ENCODE results near the gene ADARB2.
"Not testable (repeated sequence)": the region's sequence is repeated elsewhere in the genome, so short reads cannot be mapped to it uniquely, and the experiment has no call there.

ADARB2 gene

DNA sequence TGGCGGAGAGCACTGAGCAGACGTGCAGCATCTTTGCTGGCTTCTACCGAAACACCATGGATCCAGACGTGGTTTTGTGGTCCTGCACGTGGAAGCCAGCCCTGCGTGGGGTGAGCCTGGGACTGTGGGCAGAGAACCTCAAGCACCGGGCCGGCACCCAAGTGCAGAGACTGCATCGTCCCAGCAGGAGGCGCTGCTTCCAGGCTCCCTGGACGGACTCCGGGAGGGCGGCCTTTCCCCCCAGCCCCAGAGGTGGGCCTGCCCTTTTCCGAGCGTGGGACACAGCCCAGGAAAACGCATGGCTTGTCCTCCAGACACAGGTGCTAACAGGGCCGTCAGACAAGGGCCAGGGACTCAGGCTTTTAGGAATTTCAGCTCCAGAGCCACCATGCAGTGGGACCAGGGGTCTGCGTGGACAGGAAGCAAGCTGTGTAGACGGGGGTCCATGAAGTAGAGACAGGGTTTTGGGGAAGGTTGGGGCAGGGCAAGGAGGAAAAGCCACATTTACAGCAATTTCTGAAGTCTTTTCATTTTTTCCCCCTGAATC, 377.2 kb downstream of the ADARB2 start:
- DNase-seq: no peak

DNA sequence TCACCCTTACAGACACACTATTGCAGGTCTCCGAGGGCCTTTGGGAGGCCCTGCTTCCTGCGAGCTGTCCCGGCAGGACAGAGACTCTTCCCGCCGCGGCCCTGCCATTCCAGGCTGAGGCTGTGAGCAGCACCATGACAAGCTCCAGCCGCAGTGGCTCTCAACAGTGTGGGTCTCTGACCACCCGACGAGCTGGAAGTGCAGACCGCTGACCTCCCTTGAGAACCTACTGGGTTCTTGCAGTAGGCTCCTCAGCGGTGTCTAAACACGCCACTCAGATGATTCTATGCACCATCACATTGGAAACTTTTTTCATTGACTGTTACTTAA, 377.7 kb downstream of the ADARB2 start:
- DNase-seq: no peak

DNA sequence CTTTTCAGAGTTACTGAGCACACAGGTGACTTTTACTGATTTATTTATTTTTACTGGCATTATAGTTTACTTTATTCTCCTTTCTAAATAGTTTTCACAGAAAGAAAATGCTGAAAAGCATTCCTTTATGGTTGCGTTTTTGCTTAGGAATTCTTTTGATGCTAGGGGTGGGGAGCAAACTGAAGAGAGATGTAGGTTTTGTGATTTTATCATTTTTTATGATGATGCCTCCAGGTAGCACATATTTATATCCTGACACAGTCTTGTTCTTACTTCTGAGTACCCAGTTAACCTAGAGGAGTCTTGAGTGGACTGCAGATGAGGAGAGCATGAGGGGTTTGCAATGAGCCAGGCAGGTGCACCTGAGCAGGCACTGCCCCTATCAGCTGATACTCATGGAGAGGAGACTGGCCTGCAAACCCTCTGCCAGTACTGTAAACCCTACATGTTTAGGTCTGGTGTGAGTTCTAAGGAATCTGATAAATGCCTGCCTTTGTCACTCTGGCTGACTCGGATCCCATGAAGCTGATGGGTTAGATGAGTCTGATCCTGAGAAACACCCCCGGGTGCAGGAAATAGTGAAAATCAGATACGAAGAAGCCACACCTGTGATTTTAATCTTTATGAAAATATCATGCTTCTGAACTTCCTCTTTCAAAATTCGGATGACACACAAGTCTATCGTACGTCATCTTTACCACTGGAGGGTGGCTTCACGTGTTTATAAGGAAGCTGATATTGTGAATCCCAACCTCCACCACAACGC, 378.3 kb downstream of the ADARB2 start:
- no peak for DNase-seq

DNA sequence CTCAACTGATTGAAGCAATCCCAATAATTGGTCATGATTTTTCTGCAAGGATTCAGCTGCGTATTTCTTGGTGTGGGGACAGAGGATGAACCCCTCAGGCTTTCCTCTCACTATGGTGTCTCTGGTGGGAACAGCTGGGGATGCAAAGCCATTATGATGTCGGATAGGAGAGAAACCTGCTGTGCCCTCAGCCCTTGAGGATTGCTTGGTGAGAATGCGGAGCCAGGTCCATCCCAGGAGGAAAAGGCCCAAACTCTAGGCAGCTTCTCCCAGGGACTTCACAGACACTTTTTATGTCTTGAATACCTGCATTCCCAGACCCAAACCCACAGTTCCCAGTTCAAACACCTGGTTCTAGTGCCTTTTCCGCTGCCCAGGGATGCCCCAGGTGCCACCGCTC, 379.2 kb downstream of the ADARB2 start:
- DNase-seq: no peak

DNA sequence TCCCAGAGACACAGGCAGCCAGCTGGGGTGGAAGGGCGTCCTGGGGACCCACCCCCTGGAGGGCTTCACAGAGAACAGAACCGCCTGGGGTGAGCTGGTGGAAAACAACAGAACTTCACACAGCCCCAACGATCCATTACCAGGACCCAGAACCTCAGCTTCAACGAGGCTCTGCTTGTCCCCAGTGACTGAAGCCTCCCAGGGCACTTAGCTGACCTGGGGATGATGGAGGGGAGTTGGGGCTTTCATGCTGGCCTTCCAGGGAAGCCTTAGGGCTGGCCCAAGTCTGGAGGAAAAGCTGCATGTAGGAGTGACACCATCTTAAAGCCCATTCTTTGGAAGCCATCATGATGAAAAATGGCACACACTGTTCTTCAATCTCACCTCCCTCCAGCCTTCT, 381.0 kb downstream of the ADARB2 start:
- DNase-seq: no peak

DNA sequence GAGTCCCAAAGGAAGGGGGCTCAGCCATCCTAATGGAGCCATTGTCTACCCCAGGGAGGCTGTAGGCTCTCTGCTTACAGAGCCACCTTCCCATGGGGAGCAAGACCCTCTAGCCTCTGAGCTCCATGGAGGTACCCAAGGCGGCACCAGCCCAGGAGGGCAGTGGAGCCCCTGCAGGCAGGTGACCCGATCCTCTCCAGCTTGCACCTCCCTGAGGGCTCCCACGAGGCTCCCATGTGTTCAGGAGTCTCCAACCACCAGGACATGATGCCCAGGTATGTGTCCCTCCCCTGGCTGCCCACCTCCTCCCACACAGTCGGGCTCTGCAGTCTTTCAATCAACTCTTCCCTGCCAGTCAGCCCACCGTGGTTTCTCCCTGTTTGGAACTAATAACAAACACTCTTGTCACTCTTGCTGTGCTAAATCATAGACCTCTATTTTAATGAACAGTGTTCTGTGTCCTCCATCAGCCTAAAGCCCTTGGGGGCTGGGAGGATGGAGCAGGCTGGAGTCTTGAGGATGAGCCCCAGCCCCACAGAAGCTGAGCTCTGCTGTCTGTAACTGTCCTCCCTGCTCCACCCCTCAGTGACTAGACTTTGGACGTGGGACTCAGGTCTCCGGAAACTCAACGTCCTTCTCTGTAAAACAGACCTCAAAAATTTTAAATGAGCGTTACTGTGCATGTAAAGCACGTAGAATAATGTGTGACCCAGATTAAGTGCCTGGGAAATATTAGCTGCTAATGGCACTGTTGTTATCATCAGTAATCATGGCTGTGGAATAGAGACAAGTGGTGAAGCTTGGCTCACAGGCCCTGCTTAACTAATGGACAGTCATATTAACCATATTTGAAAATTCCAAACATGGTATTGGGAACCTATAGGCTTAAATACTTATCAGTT, 382.3 kb downstream of the ADARB2 start:
- no peak for DNase-seq

DNA sequence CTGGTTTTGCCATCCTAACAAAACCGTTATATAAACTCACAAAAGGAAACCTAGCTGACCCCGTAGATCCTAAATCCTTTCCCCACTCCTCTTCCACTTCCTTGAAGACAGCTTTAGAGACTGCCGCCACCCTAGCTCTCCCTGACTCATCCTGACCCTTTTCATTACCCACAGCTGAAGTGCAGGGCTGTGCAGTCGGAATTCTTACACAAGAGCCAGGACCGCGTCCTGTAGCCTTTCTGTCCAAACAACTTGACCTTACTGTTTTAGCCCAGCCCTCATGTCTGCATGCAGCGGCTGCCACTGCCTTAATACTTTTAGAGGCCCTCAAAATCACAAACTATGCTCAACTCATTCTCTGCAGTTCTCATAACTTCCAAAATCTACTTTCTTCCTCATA, 385.0 kb downstream of the ADARB2 start:
- not testable (repeated sequence) for DNase-seq

DNA sequence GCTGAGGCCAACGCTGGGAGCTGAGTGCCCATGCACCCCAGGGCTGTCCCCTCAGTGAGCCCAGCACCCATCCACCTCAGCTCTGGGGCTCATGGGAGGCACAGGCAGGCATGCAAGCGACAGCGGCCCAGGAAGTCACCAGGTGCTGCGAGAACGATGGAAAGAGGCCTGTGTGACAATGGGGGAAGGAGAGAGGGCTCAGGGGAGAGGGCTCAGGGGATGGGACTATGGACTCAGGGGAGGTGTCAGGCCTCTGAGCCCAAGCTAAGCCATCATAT, 388.6 kb downstream of the ADARB2 start:
- no peak for DNase-seq

DNA sequence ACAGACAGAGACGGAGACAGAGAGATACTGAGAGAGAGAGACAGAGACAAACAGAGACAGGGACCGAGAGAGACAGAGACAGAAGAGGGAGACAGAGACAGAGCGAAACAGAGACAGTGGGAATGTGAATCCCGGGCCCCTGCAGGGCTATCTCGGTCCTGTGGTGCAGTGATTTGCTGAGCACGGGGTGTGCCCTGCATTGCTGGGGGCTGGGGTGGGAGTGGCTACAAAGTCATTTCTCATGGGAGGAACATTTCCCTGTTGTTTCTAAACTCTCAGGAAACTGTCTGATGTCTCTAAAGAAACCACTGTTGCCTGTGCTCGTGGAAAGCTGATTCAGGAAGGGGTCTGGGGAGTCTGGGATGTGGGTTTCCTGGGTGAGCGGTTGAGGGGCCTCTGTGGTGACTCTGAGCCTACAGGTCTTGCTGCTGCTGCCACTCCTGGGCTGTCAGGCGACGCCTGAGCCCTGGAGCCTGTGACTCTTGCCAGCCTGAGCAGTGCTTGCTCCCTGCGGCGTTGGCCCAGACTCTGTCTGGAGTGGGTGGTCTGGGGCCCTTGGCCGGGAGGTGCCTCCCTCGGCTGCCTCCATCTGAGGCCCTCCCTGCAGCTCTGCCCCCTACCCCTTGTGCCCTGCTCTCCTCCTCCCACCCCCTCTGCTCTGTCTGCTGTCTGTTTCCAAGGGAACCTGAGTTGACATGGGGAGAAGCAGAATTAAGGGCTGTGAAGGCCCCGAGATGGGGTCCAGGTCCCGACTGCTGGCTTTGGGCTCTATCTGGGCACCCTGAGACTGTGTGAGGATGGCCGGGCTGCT, 389.2 kb downstream of the ADARB2 start:
- DNase-seq: no peak

DNA sequence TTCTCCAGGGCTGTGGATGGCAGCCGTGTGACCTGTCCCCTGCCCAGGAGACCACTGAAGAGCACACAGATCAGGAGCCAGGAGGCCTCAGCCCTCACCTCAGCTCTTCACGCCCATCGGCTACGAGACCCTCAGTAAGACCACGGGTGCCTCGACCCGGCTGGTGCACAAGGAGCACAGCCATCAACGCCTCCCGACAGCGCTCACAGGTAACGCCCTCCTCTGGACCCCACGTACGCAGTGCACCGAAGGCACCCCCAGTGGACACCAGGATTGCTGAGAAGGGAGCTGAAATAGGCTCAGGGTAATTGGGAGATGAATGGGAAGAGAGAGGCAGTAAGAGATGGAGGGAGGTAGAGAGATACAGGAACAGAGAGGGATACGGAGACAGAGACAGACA, 389.8 kb downstream of the ADARB2 start:
- no peak for DNase-seq

DNA sequence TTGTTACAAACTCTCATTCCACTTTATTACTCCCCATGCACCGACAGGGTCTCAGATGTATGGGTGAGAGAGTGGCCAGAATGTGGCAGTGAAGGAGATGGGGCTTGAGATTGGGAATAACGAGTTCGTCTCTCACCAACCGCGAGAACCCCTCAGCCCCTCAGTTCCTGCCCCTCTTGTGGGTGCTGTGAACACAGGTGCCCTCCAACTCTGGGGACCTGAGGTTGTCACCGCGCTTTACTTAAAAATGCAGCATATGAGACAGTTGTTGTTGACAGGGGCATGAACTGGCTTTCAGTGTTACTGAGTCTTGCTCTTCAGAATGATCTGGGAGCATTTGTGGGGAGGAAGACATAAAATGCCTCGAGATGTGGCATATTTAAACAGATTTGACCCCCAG, 391.1 kb downstream of the ADARB2 start:
- no peak for DNase-seq

DNA sequence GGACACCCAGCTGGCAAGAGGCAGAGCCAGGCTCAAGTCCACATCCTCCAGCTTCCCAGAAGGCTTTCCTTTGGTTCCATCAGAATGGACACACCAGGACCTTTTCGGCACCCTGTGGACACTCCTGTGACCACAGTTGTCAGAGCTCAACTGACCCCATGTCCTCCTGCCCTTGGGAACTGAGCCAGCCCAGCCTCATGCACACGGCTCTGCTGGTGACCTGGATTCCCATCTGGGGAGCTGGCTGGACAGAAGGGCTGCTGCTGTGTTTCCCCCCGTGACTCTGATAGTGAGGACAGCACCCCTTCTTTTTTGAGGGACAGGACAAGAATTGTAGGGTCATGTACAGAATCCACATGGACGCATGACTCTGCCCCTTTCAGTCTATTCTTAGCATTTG, 392.0 kb downstream of the ADARB2 start:
- no peak for DNase-seq

DNA sequence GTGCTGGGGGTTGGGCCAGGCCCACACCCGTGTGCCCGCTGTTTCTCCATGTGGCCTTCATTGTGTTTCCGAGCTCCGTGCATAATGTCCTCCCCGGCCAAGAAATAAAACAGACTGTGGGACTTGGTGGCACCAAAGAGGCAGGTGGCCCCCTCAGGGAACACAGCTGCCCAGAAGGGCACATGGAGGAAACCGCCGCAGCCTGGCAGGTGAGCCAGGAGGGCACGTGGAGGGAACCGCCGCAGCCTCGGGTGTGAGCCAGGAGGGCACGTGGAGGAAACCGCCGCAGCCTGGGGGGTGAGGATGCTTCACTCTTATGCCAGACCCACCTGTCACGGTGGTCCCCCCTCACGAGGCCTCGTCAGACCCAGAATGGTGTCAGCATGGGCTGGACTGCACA, 392.5 kb downstream of the ADARB2 start:
- DNase-seq: no peak

DNA sequence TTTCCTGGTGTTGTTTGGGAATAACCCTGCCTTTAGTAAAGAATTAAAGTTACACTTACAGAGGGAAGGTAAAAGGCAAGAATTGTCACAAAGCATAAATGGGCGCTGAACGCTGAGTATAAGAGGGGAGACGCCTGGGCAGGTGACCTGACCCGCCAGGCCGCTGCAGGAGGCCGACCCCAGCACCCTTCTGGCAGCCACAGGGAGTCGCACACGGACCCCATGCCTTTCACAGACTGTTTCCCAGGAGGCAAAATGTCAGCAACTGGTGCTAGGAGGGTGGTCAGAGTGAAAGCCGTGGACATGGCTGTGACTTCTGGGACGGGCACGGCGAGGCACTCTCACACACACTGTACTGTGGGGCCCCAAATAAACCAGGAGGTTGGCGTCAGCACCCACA, 392.9 kb downstream of the ADARB2 start:
- no peak for DNase-seq

DNA sequence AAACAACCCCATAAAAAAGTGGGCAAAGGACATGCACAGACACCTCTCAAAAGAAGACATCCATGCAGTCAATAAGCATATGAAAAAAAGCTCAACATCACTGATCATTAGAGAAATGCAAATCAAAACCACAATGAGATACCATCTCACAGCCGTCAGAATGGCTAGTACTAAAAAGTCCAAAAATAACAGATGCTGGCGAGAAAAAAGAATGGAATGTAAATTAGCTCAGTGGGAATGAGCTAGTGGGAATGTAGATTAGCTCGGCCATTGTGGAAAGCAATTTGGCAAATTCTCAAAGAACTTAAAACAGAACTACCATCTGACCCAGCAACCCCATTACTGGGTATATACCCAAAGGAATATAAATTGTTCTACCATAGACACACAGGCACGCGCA, 394.1 kb downstream of the ADARB2 start:
- no peak for DNase-seq

DNA sequence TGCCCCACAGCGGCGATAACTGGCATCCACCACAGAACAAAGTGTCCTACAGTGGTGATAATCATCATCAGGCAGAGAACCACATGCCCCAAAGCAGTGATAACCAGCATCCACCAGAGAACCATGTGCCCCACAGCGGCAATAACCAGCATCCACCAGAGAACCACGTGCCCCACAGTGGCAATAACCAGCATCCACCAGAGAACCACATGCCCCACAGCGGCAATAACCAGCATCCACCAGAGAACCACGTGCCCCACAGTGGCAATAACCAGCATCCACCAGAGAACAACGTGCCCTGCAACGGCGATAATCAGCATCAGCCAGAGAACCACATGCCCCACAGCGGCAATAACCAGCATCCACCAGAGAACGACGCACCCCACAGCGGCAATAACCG, 396.3 kb downstream of the ADARB2 start:
- not testable (repeated sequence) for DNase-seq

DNA sequence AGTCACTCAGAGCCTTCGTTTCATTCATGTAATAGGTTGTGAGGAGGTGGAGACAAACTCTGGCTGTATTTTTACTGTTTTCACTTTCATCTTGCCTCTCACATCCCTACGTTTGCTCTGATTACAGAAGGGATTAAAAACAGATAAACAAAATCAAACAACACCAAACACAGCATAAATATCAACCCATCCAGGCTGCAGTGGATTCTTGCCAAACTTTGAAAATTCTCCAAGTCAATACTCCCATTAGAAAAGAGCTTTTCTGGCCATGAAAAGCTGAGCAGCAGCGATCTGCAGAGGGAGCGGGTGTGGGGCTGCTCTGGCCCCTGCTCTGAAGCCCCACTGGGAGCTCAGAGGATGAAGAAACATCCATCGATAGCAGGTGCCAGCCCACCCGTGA, 397.9 kb downstream of the ADARB2 start:
- no peak for DNase-seq

DNA sequence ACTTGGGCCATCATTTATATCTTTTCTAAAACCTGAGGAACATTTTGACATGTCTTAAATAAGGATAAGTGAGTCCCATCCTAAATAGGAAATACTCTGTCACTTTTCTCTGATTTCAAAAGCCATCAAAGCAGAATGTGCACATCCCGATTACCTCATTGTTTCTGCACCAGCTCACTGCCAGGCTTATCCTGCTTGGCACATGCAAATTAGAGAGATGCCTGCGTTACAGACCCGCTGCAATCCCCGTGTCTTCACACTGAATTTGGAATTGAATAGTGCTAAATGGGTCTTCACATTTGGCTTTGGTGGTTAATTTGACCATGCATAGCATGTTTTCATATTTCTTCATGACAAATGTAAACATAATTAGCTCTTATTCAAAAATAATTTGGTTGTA, 401.7 kb downstream of the ADARB2 start:
- DNase-seq: no peak

DNA sequence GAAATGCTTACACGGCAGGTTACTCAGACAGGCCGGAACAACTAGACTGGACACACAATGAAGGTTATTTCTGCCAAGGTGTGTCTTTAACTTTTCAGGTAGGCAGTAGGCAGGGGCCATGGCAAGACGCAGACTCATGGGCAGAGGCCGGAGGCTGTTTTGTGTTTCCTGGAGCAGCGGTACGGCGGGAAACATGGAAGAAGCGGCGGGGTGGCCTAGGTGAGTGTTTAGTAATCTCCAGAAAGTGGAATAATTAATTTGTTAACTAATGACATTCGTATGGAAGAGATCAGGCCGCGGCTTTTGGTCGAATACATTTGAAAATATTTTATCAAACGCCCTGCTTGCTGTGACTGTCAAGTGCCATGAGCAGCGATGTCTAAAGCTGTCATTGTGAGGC, 403.3 kb downstream of the ADARB2 start:
- DNase-seq: no peak

DNA sequence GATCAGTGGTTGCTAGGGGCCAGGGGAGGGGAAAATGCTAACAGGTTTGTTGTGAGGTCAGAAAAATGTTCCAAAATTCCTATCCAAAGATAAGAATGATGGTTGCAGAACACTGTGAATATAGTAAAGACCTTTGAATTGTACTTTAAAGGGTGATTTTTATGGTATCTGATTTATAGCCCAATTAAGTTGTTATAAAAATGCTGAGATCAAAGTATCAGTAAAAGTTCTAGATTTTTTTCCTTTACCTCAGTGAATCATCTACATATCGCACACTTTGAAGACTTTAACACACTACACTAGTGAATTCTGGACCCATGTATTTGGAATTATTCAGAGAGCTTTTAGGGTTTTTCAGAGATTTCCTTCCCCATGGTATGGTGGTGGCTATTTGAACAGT, 405.8 kb downstream of the ADARB2 start:
- no peak for DNase-seq

DNA sequence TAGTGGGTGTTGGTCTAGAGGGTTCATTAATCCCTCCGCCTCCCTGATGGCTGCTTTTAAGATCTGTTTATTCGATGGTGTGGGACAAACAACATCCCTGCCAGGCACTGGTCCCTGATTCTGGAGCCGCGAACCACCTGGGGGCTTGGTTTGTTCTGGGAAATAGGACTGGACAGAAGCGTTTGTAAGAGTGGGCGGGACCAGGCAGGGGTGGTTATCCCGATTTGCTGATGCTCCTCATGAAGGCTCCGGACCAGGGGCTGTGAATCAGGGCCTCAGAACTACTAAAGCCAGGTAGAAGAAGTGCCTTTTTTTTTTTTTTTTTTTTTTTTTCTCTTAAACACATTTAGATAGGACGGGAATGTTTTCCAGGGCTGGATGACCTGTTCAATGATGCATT, 407.7 kb downstream of the ADARB2 start:
- DNase-seq: no peak

DNA sequence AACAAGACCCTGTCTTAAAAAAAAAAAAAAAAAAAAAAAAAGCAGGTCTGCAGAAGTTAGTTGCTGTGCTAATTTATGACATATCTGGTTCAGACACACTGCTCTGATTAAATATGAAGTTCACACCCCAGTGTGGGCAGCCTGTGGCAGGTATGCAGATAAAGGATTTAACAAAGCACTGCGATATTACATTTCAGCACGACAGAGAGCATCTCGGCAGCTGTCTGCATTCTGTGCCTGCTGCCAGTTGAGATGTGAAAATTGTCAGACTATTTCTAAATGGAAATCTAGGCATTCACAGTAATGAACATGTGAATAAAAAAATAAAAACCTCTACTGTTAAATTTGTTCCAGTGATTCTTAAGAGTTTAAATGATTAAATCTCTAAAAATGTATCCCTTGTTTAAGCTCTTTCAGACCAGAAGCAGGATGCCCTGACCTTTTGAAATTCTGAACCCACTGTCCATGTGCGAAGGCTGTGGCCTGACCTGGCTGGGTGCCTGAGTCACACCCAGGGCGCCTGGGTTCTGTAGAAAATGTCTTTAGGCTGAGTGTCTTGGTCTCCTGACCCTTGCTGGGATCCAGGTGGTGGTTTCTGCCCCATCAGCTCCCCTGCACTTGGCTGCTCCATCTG, 408.2 kb downstream of the ADARB2 start:
- no peak for DNase-seq

DNA sequence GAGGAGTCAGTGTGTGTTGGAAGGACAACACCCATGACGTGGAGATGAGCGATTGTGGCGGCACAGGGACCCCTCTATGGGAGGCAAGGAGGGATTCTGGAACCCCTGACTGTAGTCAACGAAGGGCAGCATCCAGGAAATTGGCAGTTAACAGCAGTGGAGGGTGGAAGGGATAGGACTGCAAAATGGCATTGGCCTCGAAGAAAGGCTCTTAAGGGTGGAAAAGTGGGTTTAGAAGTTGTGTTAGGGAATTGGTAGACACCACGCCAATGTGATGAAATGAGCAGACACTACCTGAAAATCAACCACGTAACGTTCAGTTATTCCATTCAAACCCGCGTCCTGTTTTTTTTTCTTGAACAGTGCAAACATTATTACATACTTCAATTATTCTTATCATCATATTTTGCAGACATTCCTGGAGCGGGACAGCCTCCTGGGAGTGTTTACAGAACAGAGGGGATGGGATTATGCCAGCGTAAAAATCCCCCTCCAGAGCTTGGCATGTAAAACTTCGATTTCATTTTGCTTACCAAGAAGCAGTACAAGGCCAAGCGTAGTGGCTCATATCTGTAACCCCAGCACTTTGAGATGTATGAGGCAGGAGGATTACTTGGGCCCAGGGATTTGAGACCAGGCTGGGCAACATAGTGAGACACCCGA, 409.0 kb downstream of the ADARB2 start:
- DNase-seq: no peak

All from NCI-H146 (cell line).